GM19193 (cell line): ENCODE measurements around the gene ABCE1.

ENCODE experiments used
- POLR2A ChIP-seq: IDR thresholded peaks from 4 replicates; pipeline ENCODE4 v1.6.1; 2011; ENCODE audit not compliant: insufficient read depth, insufficient read length; ENCODE audit errors: extremely low read depth

Gene ABCE1

DNA sequence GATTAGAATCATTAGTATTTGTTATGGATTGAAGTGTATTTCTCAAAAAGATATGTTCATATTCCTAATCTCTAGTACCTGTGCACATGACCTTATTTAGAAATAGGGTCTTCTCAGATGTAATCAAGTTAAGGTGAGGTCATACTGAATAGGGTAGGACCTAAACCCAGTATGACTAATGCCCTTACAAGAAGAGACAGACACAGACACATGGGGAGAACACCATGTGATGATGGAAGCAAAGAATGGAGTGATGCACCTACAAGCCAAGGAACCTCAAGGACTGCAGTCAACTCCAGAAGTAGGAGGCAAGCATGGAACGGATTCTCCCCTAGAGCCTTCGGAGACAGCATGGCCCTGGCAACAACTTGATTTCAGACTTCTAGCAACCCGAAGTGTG lies 50.9 kb downstream of the ABCE1 start:
- TF ChIP-seq POLR2A: no peak

DNA sequence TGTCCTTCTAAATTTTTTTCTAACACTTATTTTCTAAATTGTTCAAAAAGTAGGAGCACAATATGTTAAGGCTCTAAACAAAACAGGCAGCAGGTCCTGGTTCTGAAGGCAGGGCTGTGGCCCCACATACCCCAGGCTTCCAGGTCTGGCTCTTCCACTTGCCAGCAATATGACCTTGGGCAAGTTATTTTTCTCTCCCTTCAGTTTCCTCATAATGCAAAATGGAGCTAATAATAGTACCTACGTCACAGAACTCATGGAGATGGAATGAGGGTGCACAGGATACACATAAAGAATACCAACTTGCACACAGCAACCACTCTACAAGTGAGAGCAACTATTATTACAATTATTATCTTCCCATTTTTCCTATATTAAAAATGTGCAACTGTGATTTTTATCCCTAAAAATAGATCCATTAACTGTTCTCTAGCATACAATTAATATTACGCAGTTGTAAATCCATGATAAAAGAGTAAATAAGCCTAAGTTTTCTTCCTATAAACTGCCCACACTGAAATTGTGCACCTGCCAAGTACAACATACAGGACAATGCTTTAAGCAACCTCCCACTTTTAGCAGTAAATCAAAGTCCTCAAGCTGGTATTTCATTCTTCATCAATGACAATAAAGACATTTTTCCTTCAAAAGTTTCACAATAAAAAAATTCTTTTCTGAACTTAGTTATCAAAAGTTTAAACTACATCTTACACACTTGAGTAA lies 55.2 kb downstream of the ABCE1 start:
- TF ChIP-seq POLR2A: no peak

DNA sequence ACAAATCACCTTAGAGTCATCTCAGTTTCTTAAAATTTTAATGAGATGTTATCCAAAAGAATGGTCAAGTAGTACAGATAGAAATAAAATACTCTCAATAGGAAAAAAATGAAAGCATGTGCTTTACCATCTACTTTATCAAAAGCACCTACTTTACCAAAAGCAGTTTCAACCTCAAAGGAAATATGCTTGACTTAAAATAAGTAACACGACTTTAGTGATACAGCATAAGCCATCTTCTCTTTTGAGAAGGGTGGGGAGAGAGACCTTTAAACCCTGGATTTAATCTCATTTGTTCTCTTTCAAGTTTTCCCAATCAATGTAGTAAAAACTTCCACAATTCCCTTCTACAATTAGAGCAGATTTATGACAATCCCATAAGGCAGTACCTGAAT lies 55.8 kb downstream of the ABCE1 start:
- TF ChIP-seq POLR2A: no peak

DNA sequence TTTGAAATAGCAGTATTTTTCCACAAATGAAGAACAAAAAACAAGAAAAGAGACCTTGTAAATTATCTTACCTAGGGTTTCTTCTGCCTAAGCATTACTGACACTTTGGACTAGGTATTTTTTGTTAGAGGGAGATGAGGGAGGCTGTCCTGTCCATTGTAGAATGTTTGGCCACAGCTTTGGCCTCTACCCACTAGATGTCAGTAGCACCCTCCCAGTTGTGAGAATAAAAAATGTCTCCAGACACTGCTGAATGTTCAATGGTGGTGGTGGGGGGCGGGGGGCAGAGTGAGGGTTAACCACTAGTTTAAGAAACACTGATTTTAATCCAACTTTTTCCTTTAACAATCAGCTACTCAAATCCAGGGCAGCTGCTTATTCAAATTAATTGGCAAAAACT lies 56.5 kb downstream of the ABCE1 start:
- no peak for TF ChIP-seq POLR2A

GRCh38 chr4:145155268-145155870 lies 57.3 kb downstream of the ABCE1 start:
- no peak for TF ChIP-seq POLR2A

- no peak for TF ChIP-seq POLR2A
Observed at GRCh38 chr4:145156986-145157385, 58.9 kb downstream of the ABCE1 start.

DNA sequence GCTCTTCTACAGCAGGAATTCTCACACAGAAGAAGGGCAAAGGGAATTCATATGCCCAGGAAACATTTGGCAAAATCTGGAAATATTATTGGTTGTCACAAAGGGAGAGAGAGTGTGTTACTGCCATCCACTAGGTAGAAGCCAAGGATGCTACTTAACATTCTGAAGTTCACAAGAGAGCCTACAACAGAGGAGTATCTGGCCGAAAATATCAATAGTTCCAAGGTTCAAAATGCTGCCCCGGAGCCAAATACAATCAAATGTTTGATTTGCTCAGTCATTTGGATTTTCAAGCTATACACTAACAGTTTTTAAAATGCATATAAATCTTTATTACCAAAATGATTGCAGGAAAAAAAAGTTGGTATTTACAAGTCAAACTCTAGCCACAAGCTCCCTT lies 63.4 kb downstream of the ABCE1 start:
- TF ChIP-seq POLR2A: no peak

GRCh38 chr4:145167887-145168286 lies 69.8 kb downstream of the ABCE1 start:
- no peak for TF ChIP-seq POLR2A

DNA sequence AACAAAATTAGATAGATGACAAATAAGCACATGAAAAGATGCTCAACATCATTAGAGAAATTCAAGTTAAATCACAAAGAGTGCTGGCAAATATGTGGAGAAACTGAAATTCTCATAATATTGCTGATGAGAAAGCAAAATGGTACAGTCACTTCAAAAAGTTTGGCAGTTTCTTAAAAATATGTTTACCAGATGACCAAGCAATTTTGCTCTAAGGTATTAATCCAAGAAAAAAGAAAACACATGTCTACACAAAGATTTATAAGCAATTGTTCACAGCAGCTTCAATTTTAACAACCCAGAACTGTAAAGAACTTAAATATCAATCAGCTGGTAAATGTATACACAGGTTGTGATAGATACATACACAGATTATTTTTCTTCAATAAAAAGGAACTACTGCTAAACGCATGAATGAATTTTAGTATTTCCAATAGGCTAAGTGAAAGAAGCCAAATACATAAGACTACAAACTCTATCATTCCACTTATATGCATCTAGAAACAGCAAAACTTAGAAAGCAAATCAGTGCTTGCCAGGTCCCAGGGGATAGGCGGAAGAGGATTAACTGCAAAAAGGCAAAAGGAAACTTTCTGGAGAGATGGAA lies 70.6 kb downstream of the ABCE1 start:
- no peak for TF ChIP-seq POLR2A

DNA sequence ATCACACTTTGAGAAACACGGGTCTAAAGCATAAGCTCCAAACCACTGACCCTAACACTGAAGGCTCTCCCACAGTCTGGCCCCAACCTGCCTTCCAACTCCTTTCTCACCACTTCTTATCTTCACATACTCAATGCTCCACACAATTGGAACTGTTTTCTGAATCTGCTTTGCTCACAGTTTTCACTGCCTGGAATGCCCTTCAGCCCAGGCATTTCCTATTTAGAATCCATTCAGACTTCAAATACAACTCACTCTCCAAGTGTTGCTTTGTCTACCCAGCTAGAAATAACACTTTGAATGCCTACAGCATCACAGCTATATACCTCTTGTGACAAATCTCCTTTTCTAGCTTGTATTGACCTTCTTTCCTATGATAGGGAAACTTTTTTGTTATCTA lies 72.1 kb downstream of the ABCE1 start:
- no peak for TF ChIP-seq POLR2A

GRCh38 chr4:145171911-145172310 lies 73.8 kb downstream of the ABCE1 start:
- no peak for TF ChIP-seq POLR2A

- no peak for TF ChIP-seq POLR2A
Observed at GRCh38 chr4:145176641-145177432, 78.7 kb downstream of the ABCE1 start.

- no peak for TF ChIP-seq POLR2A
Observed at GRCh38 chr4:145177511-145177905, 79.4 kb downstream of the ABCE1 start.

DNA sequence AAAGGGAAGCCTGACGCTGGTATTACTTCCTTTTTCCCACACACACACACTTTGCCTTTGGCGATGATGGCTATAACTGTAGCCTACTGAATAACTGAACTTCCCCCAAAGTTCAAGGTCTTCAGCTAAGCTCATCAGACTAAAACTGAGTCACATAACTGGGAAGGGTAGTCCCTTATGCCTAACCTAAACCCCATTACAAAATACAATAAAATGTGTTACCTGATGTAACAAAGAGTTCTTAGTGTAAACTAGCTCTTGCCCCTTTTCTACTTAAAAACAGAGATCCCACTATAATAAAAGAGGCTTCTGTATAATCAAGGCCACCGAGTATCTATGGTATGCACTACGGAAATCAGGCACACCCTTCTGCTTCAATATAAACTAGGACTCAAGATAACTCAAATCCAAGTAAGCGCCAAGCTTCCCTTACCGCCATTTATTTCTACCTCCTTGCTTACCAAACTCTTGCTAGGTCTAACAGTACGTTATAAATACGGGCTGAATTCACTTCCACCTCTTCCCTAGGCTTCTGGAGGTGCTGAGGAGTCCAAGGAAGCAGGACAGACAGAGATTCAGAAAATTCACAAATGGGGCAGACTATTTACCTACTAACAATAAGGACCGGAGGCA lies 79.9 kb downstream of the ABCE1 start:
- no peak for TF ChIP-seq POLR2A

- no peak for TF ChIP-seq POLR2A
Observed at GRCh38 chr4:145178740-145179280, 80.7 kb downstream of the ABCE1 start.
